ENCODE data around the gene UBN2.

GRCh38 chr7:139294951-139295575 is 64.0 kb downstream of the UBN2 start:
- no peak for TF ChIP-seq CTCF (IDR thresholded peaks at IDR 0.05)
- TF ChIP-seq POLR2A (IDR thresholded peaks at IDR 0.05), result no peak
